K562 (cell line): ENCODE data around the gene PRKAR2B. TPM values are rescaled to one million over a fixed set of nuclear protein-coding genes. Genes with fewer than 3 reads are reported as not detected.

Experiments
- CHD4 ChIP-seq: fragments of 200-600 bp; sonication (generic); IDR thresholded peaks from 3 replicates; pipeline ENCODE4 v1.6.1; 2012; ENCODE audit warnings: low read depth, mild to moderate bottlenecking, mixed read lengths, low read length, inconsistent platforms; ENCODE audit not compliant: insufficient read depth, insufficient replicate concordance, poor library complexity, severe bottlenecking
- ETV6 ChIP-seq, 3 experiments: fragments of 150-350 bp in 1 of 3; sonication (generic) in 1 of 3; formaldehyde crosslinking in 1 of 3; IDR thresholded peaks; 2 replicates each; pipeline versions ENCODE4 v1.6.1 to v1.8.0; 2014 to 2022; ENCODE audit warnings: borderline replicate concordance in 2 of 3, low read depth in 2 of 3, antibody characterized with exemption in 1 of 3, low read length in 1 of 3, mild to moderate bottlenecking in 1 of 3, missing genetic modification reagents in 1 of 3
- GATAD2A ChIP-seq: fragments of 450-650 bp; IDR thresholded peaks from 2 replicates; pipeline ENCODE4 v1.6.1; 2017
- HMG20B ChIP-seq: fragments of 250-450 bp; sonication (Bioruptor Pico); IDR thresholded peaks from 2 replicates; pipeline ENCODE4 v1.5.0; 2021; ENCODE audit warnings: mild to moderate bottlenecking
- MCM2 ChIP-seq: fragments of 450-650 bp; IDR thresholded peaks from 2 replicates; pipeline ENCODE4 v1.6.1; 2017; ENCODE audit warnings: low read depth, mild to moderate bottlenecking
- MGA ChIP-seq: fragments of 450-650 bp; IDR thresholded peaks from 2 replicates; pipeline ENCODE4 v1.6.1; 2016; ENCODE audit warnings: mild to moderate bottlenecking, moderate library complexity
- NCOA1 ChIP-seq: fragments of 450-650 bp; IDR thresholded peaks from 2 replicates; pipeline ENCODE4 v1.6.1; 2016; ENCODE audit warnings: low read depth
- ZBTB49 ChIP-seq: sonication (generic); formaldehyde crosslinking; IDR thresholded peaks from 2 replicates; pipeline ENCODE4 v1.8.0; 2022; ENCODE audit warnings: missing genetic modification reagents, mild to moderate bottlenecking, borderline replicate concordance
- polyA plus RNA-seq, 8 experiments: library from polyadenylated mRNA; depleted of rRNA in 4 of 8; stranded (reverse) in 5 of 8; unstranded in 3 of 8; fragments of >200 nt; fragmentation: Nextera tagmentation in 2 of 8; fragmentation: Illumina TruSeq in 1 of 8; extraction: Ambion mirVana in 2 of 8; extraction: Trizol in 1 of 8; gene quantifications; 2 replicates each; pipeline versions ENCODE4 v1.2.1 to v1.2.3, GENCODE V29; 2011 to 2014; ENCODE audit warnings: inconsistent platforms in 1 of 8, missing spikeins in 1 of 8
- total RNA-seq, 7 experiments: library from RNA; depleted of rRNA in 6 of 7; stranded (reverse); fragments of >200 nt in 6 of 7; fragmentation: Illumina TruSeq in 2 of 7; extraction: Trizol in 2 of 7; gene quantifications; 2 replicates each; pipeline versions ENCODE4 v1.2.1 to v1.2.3, GENCODE V29; 2011 to 2021; ENCODE audit warnings: low replicate concordance in 1 of 7

The PRKAR2B gene
- total and polyA plus RNA-seq, 9 of the 15 experiments (the other 6 are each of a cell fraction or from before 2014, with no cell fraction given): 59.0 to 173 (median 129) TPM

GRCh38 chr7:107025449-107026103 is 18.9 kb upstream of the PRKAR2B start (continued):
- TF ChIP-seq MGA: 0 out of 2 replicates have a peak, but pooled peaks have one; percentile 40
- no peak for TF ChIP-seq ETV6 (IDR thresholded peaks at IDR 0.05; ENCODE audit: borderline replicate concordance in 1 of 2, low read depth in 2 of 2, low read length in 1 of 2)
- TF ChIP-seq ETV6 (CRISPR knock-in tag; IDR thresholded peaks at IDR 0.05; ENCODE audit: borderline replicate concordance): no peak
- TF ChIP-seq NCOA1: 0 out of 2 replicates have a peak, but pooled peaks have one; percentile 73
- TF ChIP-seq HMG20B: no peak
- peak; percentile 89 for TF ChIP-seq GATAD2A
- TF ChIP-seq MCM2: no peak
- peak; percentile 18 for TF ChIP-seq CHD4
- TF ChIP-seq ZBTB49 (CRISPR knock-in tag): no peak
